Stimulated activated CD8-positive, alpha-beta memory T cell treated with anti-CD3 and anti-CD28 coated beads, Interleukin-12 subunit alpha, Interleukin-12 subunit beta, amount 100 ng/mL, for 24 hours (primary cell): Measurements from ENCODE around the gene COL18A1.

ENCODE experiments used
- DNase-seq: peaks from one replicate; pipeline ENCODE4 v3.0.0-alpha.2; 2020; ENCODE audit errors: extremely low read depth

Gene COL18A1

GRCh38 chr21:45506241-45506817 is 101.4 kb downstream of the COL18A1 start:
- no peak for DNase-seq

- no peak for DNase-seq
Measured at GRCh38 chr21:45506836-45507522, 102.0 kb downstream of the COL18A1 start.

GRCh38 chr21:45507523-45507875 is 102.5 kb downstream of the COL18A1 start:
- DNase-seq, result no peak

- DNase-seq, result no peak
Measured at GRCh38 chr21:45507888-45508508, 103.0 kb downstream of the COL18A1 start.

- no peak for DNase-seq
Measured at GRCh38 chr21:45508607-45509565, 103.9 kb downstream of the COL18A1 start.

- DNase-seq, result no peak
Measured at GRCh38 chr21:45509566-45510465, 104.9 kb downstream of the COL18A1 start.

GRCh38 chr21:45510466-45510955 is 105.5 kb downstream of the COL18A1 start:
- DNase-seq, result no peak

- no peak for DNase-seq
Measured at GRCh38 chr21:45511007-45511406, 106.0 kb downstream of the COL18A1 start.

GRCh38 chr21:45511661-45512431 is 106.9 kb downstream of the COL18A1 start:
- DNase-seq, result no peak

- no peak for DNase-seq
Measured at GRCh38 chr21:45512626-45513002, 107.6 kb downstream of the COL18A1 start.

- no peak for DNase-seq
Measured at GRCh38 chr21:45513003-45513717, 108.2 kb downstream of the COL18A1 start.

- DNase-seq, result no peak
Measured at GRCh38 chr21:45513741-45514310, 108.9 kb downstream of the COL18A1 start.

GRCh38 chr21:45514311-45515021 is 109.5 kb downstream of the COL18A1 start:
- DNase-seq, result no peak

- DNase-seq, result no peak
Measured at GRCh38 chr21:45515241-45516061, 110.5 kb downstream of the COL18A1 start.

GRCh38 chr21:45516071-45516670 is 111.2 kb downstream of the COL18A1 start:
- DNase-seq, result no peak

- DNase-seq, result no peak
Measured at GRCh38 chr21:45516671-45517151, 111.7 kb downstream of the COL18A1 start.
